BE2C (cell line): ENCODE measurements around the gene STEAP2.

Source experiments
- DNase-seq: peaks from one replicate; pipeline ENCODE4 v3.0.0-alpha.2; 2020
- H3K27me3 ChIP-seq: fragments of 250-450 bp; sonication (Bioruptor Pico); 2 replicates; pipeline ENCODE4 v1.5.1; 2020; ENCODE audit warnings: mild to moderate bottlenecking
- H3K36me3 ChIP-seq: fragments of 250-450 bp; sonication (Bioruptor Pico); 2 replicates; pipeline ENCODE4 v1.5.1; 2020; ENCODE audit warnings: mild to moderate bottlenecking
- H3K4me1 ChIP-seq: fragments of 250-450 bp; sonication (Bioruptor Pico); 2 replicates; pipeline ENCODE4 v1.5.1; 2020
- H3K4me3 ChIP-seq: 2 replicates; pipeline ENCODE4 v1.5.1; 2011; ENCODE audit warnings: low read depth, low read length
- H3K9me3 ChIP-seq: fragments of 250-450 bp; sonication (Bioruptor Pico); 2 replicates; pipeline ENCODE4 v1.5.1; 2020
- TF ChIP-seq, protein P1 (sequence below): IDR thresholded peaks from 2 replicates; pipeline ENCODE4 v1.5.1; 2012; ENCODE audit warnings: mild to moderate bottlenecking, low read depth, low read length

Gene STEAP2

DNA sequence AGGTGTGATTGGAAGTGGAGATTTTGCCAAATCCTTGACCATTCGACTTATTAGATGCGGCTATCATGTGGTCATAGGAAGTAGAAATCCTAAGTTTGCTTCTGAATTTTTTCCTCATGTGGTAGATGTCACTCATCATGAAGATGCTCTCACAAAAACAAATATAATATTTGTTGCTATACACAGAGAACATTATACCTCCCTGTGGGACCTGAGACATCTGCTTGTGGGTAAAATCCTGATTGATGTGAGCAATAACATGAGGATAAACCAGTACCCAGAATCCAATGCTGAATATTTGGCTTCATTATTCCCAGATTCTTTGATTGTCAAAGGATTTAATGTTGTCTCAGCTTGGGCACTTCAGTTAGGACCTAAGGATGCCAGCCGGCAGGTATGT is 13.6 kb downstream of the STEAP2 start:
- TF ChIP-seq, protein P1, sequence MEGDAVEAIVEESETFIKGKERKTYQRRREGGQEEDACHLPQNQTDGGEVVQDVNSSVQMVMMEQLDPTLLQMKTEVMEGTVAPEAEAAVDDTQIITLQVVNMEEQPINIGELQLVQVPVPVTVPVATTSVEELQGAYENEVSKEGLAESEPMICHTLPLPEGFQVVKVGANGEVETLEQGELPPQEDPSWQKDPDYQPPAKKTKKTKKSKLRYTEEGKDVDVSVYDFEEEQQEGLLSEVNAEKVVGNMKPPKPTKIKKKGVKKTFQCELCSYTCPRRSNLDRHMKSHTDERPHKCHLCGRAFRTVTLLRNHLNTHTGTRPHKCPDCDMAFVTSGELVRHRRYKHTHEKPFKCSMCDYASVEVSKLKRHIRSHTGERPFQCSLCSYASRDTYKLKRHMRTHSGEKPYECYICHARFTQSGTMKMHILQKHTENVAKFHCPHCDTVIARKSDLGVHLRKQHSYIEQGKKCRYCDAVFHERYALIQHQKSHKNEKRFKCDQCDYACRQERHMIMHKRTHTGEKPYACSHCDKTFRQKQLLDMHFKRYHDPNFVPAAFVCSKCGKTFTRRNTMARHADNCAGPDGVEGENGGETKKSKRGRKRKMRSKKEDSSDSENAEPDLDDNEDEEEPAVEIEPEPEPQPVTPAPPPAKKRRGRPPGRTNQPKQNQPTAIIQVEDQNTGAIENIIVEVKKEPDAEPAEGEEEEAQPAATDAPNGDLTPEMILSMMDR, result no peak
- no peak overlapping the region for H3K4me3 ChIP-seq
- DNase-seq, result no peak
- H3K27me3 ChIP-seq, result no peaks in the 10 kb centered on the region
- H3K36me3 ChIP-seq, result no peaks in the 10 kb centered on the region
- no peaks in the 10 kb centered on the region for H3K4me1 ChIP-seq
- H3K9me3 ChIP-seq, result no peaks in the 10 kb centered on the region

DNA sequence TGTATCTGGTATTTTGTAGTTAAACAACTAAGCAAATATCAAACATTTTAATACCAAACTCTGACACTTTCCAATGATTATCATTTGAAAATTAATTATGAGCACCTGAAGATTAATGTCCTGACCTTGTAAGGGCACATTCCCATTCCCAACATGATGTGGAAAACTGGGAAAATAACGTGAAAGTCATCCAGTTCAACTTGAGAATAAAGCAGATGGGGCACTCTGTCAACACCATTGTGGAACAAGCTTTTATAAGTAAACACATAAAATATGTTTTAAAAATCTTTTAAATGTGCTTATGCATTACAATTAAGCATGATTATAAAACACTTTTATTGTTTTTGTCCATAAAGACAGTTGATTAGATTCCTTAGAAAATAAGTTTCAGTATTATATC is 14.1 kb downstream of the STEAP2 start:
- H3K4me3 ChIP-seq, result no peak overlapping the region
- no peaks in the 10 kb centered on the region for H3K27me3 ChIP-seq
- no peaks in the 10 kb centered on the region for H3K9me3 ChIP-seq
- H3K4me1 ChIP-seq, result no peaks in the 10 kb centered on the region
- H3K36me3 ChIP-seq, result no peaks in the 10 kb centered on the region
- no peak for DNase-seq
- TF ChIP-seq, protein P1, result no peak

DNA sequence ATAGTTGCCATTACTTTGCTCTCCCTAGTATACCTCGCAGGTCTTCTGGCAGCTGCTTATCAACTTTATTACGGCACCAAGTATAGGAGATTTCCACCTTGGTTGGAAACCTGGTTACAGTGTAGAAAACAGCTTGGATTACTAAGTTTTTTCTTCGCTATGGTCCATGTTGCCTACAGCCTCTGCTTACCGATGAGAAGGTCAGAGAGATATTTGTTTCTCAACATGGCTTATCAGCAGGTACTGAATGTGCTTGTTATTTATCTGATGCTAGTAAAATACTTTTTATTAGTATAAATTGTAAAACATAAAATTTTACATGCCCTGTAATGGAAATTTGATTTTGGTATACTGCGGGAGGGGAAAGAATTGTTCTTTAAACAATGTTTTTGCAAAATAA is 15.7 kb downstream of the STEAP2 start:
- DNase-seq, result no peak
- H3K4me3 ChIP-seq, result no peak overlapping the region
- no peaks in the 10 kb centered on the region for H3K27me3 ChIP-seq
- TF ChIP-seq, protein P1, result no peak
- H3K36me3 ChIP-seq, result no peaks in the 10 kb centered on the region
- H3K4me1 ChIP-seq, result no peaks in the 10 kb centered on the region
- H3K9me3 ChIP-seq, result no peaks in the 10 kb centered on the region

DNA sequence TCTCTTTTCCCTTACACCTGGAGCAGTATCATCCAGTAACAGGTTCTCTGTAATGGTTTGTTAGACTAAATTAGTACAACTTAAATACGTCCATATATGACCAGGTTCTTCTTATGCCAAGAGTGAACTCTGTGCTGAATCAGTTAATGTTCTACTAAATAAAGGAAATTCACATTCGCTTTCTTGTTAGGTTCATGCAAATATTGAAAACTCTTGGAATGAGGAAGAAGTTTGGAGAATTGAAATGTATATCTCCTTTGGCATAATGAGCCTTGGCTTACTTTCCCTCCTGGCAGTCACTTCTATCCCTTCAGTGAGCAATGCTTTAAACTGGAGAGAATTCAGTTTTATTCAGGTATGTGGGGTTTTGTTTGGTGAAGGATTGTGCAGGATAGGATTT is 18.1 kb downstream of the STEAP2 start:
- no peak overlapping the region for H3K4me3 ChIP-seq
- no peaks in the 10 kb centered on the region for H3K4me1 ChIP-seq
- no peaks in the 10 kb centered on the region; the same call in 1 of the 2 replicates for H3K27me3 ChIP-seq
- no peak for DNase-seq
- H3K9me3 ChIP-seq, result no peaks in the 10 kb centered on the region
- H3K36me3 ChIP-seq, result no peaks in the 10 kb centered on the region
- TF ChIP-seq, protein P1, result no peak

DNA sequence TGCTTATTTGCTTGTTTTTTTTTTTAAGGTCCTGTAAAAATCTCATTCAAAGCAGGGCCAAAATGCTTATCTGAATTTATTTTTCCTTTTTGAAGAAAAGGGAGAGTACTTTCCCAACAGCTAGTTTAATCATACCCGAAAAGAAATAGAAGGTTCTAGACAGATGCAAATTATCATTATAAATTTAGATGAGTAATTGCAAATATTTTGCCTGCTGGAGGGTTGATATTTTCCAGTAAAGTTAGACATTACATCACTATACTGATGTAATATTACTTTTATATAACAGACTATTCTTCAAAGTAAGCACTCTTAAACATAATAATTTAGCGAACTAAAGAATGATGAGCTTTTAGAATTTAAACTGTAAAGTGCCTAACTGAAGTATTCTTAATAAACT is 19.3 kb downstream of the STEAP2 start:
- Histone ChIP-seq H3K36me3 (no peaks in the 10 kb centered on the region), H3K4me3 (no peak overlapping the region), H3K9me3 (no peaks in the 10 kb centered on the region), H3K4me1 (no peaks in the 10 kb centered on the region), H3K27me3 (no peaks in the 10 kb centered on the region; the same call in 1 of the 2 replicates)
- no peak for DNase-seq
- TF ChIP-seq, protein P1, result no peak

DNA sequence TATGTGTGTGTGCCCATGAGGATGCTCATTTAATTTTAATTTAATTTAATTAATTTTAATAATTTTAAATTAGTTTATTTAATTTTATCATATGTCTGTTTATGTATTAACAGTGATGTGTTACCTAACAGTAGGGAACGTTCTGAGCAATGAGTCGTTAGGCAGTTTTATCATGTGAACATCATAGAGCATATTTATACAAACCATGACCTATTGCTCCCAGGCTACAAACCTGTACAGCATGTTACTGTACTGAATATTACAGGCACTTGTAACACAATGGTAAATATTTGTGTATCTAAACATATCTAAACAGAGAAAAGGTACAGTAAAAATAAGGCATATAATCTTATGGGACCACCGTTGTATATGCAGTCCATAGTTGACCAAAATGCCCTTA is 19.8 kb downstream of the STEAP2 start:
- Histone ChIP-seq H3K4me3 (no peak overlapping the region), H3K9me3 (no peaks in the 10 kb centered on the region), H3K36me3 (no peaks in the 10 kb centered on the region), H3K27me3 (no peaks in the 10 kb centered on the region; the same call in 1 of the 2 replicates), H3K4me1 (no peaks in the 10 kb centered on the region)
- TF ChIP-seq, protein P1, result no peak
- no peak for DNase-seq
